ENCODE data around the gene BACH1. TPM values are rescaled to one million over a fixed set of nuclear protein-coding genes. Genes with fewer than 3 reads are reported as not detected.

The BACH1 gene
- total RNA-seq, 1 experiment from 2014 or later, result 20.0 TPM

DNA sequence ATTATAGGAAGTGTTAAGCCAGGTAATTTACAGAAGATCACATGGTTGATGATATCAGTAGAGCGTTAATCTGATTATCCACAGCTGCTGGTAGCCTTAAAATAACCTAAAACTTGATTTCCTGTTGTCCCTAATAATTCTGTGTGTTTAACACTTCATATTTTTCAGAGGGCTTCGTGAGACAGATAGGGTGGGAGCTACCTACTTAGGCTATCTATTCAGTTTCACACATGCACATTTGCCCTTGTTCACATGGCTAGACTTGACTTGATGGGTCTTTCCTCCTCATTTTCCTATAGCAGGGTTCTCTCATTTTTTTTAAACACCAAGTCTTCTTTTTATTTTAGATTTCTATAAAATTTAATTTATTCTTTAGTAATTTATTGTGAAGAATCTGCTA, 11.0 kb downstream of the BACH1 start:
- H3K4me1 ChIP-seq (ENCODE audit: control insufficient read depth, insufficient read depth, low read length), result no peaks in the 10 kb centered on the region; the same call in 1 of the 2 replicates
- H3K9me3 ChIP-seq (ENCODE audit: control insufficient read depth, insufficient read depth, low read depth, low read length), result no peaks in the 10 kb centered on the region
- DNase-seq (ENCODE audit: low read depth, low spot score) (no peak), ATAC-seq (no peak)
- no peak overlapping the region for H3K4me3 ChIP-seq (ENCODE audit: low read depth in 2 of 2, low read length in 2 of 2)
- CTCF ChIA-PET, result no interaction called here
- no peaks in the 10 kb centered on the region for H3K27me3 ChIP-seq (ENCODE audit: control insufficient read depth, insufficient read depth, low read length)
- POLR2A ChIA-PET, result no interaction called here
- no TSS peak for BruUV-seq (replicated peaks)
- in situ Hi-C loops (cut with HindIII; ENCODE audit: low pct_unique_long_range_greater_than_20kb, low sequenced_read_pairs) (no loop called here), intact Hi-C loops (cut with micrococcal nuclease; ENCODE audit: unreplicated experiment) (no loop called here)
- TF ChIP-seq TCF7L2 (IDR thresholded peaks at IDR 0.05; ENCODE audit: low read depth, low read length) (no peak), SIN3A (IDR thresholded peaks at IDR 0.05; ENCODE audit: borderline replicate concordance, insufficient read depth, low read depth, low read length) (no peak), POLR2AphosphoS5 (IDR thresholded peaks at IDR 0.05; ENCODE audit: low read depth, low read length) (no peak), REST (IDR thresholded peaks at IDR 0.05; ENCODE audit: insufficient read depth in 1 of 2, low read depth in 2 of 2, low read length in 1 of 2) (no peak)
- TF ChIP-seq, protein P1, sequence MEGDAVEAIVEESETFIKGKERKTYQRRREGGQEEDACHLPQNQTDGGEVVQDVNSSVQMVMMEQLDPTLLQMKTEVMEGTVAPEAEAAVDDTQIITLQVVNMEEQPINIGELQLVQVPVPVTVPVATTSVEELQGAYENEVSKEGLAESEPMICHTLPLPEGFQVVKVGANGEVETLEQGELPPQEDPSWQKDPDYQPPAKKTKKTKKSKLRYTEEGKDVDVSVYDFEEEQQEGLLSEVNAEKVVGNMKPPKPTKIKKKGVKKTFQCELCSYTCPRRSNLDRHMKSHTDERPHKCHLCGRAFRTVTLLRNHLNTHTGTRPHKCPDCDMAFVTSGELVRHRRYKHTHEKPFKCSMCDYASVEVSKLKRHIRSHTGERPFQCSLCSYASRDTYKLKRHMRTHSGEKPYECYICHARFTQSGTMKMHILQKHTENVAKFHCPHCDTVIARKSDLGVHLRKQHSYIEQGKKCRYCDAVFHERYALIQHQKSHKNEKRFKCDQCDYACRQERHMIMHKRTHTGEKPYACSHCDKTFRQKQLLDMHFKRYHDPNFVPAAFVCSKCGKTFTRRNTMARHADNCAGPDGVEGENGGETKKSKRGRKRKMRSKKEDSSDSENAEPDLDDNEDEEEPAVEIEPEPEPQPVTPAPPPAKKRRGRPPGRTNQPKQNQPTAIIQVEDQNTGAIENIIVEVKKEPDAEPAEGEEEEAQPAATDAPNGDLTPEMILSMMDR (IDR thresholded peaks at IDR 0.05), result no peak
- no peak overlapping the region for H3K27ac ChIP-seq (ENCODE audit: low read length)
- no peaks in the 10 kb centered on the region for H3K36me3 ChIP-seq (ENCODE audit: control insufficient read depth, insufficient read depth, low read length)

GRCh38 chr21:29311802-29312201, 13.1 kb downstream of the BACH1 start:
- Histone ChIP-seq H3K36me3 (ENCODE audit: control insufficient read depth, insufficient read depth, low read length) (no peaks in the 10 kb centered on the region), H3K4me3 (ENCODE audit: low read depth in 2 of 2, low read length in 2 of 2) (no peak overlapping the region), H3K9me3 (ENCODE audit: control insufficient read depth, insufficient read depth, low read depth, low read length) (no peaks in the 10 kb centered on the region), H3K4me1 (ENCODE audit: control insufficient read depth, insufficient read depth, low read length) (no peaks in the 10 kb centered on the region), H3K27ac (ENCODE audit: low read length) (no peak overlapping the region), H3K27me3 (ENCODE audit: control insufficient read depth, insufficient read depth, low read length) (no peaks in the 10 kb centered on the region)
- ChIA-PET POLR2A (no interaction called here), CTCF (no interaction called here)
- ATAC-seq, result no peak
- TF ChIP-seq SIN3A (IDR thresholded peaks at IDR 0.05; ENCODE audit: borderline replicate concordance, insufficient read depth, low read depth, low read length) (no peak), POLR2AphosphoS5 (IDR thresholded peaks at IDR 0.05; ENCODE audit: low read depth, low read length) (no peak), TCF7L2 (IDR thresholded peaks at IDR 0.05; ENCODE audit: low read depth, low read length) (no peak), REST (IDR thresholded peaks at IDR 0.05; ENCODE audit: insufficient read depth in 1 of 2, low read depth in 2 of 2, low read length in 1 of 2) (no peak)
- TF ChIP-seq, protein P1 (IDR thresholded peaks at IDR 0.05), result no peak
- intact Hi-C loops (cut with micrococcal nuclease; ENCODE audit: unreplicated experiment) (no loop called here), in situ Hi-C loops (cut with HindIII; ENCODE audit: low pct_unique_long_range_greater_than_20kb, low sequenced_read_pairs) (no loop called here)
- BruUV-seq (replicated peaks), result no TSS peak
- no peak for DNase-seq (ENCODE audit: low read depth, low spot score)
